IMR-90 (cell line): Measurements from ENCODE around the gene CCT4. TPM values are rescaled to one million over a fixed set of nuclear protein-coding genes. Genes with fewer than 3 reads are reported as not detected.

Source experiments
- ATAC-seq: fragments of 200-7000 bp; cut with Tn5 transposase; 2 replicates; pipeline ENCODE4 v1.9.1; 2020; ENCODE audit warnings: low read depth, mild to moderate bottlenecking, moderate library complexity
- BruUV-seq: library from RNA; stranded (reverse); fragments of 400-500 nt; replicated peaks from 2 replicates; lab custom pipeline; 2021; lab: Mats Ljungman, UMichigan
- CTCF ChIA-PET: fragments of 300-600 bp; formaldehyde crosslinking; extraction: SDS; loops from one replicate; lab custom pipeline; 2021; ENCODE audit warnings: antibody characterized with exemption; lab: Yijun Ruan, JAX
- POLR2A ChIA-PET: fragments of 300-600 bp; sonication (Branson Sonifier 250); formaldehyde crosslinking; loops from one replicate; lab custom pipeline; 2022; ENCODE audit warnings: antibody characterized with exemption; ENCODE audit not compliant: unreplicated experiment; lab: Charles Lee
- DNase-seq: peaks from one replicate; pipeline ENCODE4 v3.0.0; 2013
- H2AFZ ChIP-seq: replicated peaks from 2 replicates; pipeline ENCODE3; 2013; ENCODE audit warnings: low read length, mild to moderate bottlenecking; ENCODE audit not compliant: poor library complexity
- H2AK5ac ChIP-seq: 2 replicates; pipeline ENCODE4 v1.6.1; 2013; ENCODE audit warnings: low read depth, low read length, inconsistent platforms
- H2AK9ac ChIP-seq: replicated peaks from 2 replicates; pipeline ENCODE3; 2013; ENCODE audit warnings: mild to moderate bottlenecking, low read depth, low read length, moderate library complexity; ENCODE audit not compliant: poor library complexity
- H2BK120ac ChIP-seq: 2 replicates; pipeline ENCODE4 v1.6.1; 2013; ENCODE audit warnings: low read depth, low read length, inconsistent platforms
- H2BK15ac ChIP-seq: 3 replicates; pipeline ENCODE4 v1.6.1; 2013; ENCODE audit warnings: low read depth, low read length, inconsistent platforms
- H2BK20ac ChIP-seq: 2 replicates; pipeline ENCODE4 v1.6.1; 2013; ENCODE audit warnings: low read depth, mild to moderate bottlenecking, inconsistent platforms, low read length, moderate library complexity
- H2BK5ac ChIP-seq: 2 replicates; pipeline ENCODE4 v1.6.1; 2013; ENCODE audit warnings: mild to moderate bottlenecking, low read depth, low read length, inconsistent platforms; ENCODE audit not compliant: poor library complexity, severe bottlenecking
- H3K14ac ChIP-seq: replicated peaks from 2 replicates; pipeline ENCODE4 v1.6.1; 2013; ENCODE audit warnings: low read depth, low read length, inconsistent platforms
- H3K18ac ChIP-seq: 2 replicates; pipeline ENCODE4 v1.6.1; 2013; ENCODE audit warnings: low read depth, low read length, control low read depth
- H3K23ac ChIP-seq: 2 replicates; pipeline ENCODE4 v1.6.1; 2013; ENCODE audit warnings: low read depth, low read length, inconsistent platforms
- H3K27ac ChIP-seq: 2 replicates; pipeline ENCODE4 v1.5.1; 2013; ENCODE audit warnings: mild to moderate bottlenecking, control low read depth, low read length; ENCODE audit not compliant: insufficient read depth
- H3K27me3 ChIP-seq: 2 replicates; pipeline ENCODE4 v1.6.1; 2013; ENCODE audit warnings: low read length; ENCODE audit not compliant: control insufficient read depth, insufficient read depth
- H3K36me3 ChIP-seq: 2 replicates; pipeline ENCODE4 v1.6.1; 2013; ENCODE audit warnings: low read length, mixed read lengths; ENCODE audit not compliant: control insufficient read depth, insufficient read depth
- H3K4ac ChIP-seq: 2 replicates; pipeline ENCODE4 v1.6.1; 2013; ENCODE audit warnings: low read depth, low read length, inconsistent platforms
- H3K4me1 ChIP-seq: 2 replicates; pipeline ENCODE4 v1.6.1; 2013; ENCODE audit warnings: low read length, mixed read lengths; ENCODE audit not compliant: control insufficient read depth, insufficient read depth
- H3K4me2 ChIP-seq: 2 replicates; pipeline ENCODE4 v1.6.1; 2013; ENCODE audit warnings: low read depth, mild to moderate bottlenecking, control low read depth, low read length, moderate library complexity
- H3K4me3 ChIP-seq: 2 replicates; pipeline ENCODE4 v1.5.1; 2013; ENCODE audit warnings: low read depth, mild to moderate bottlenecking, control low read depth, low read length, moderate library complexity; ENCODE audit not compliant: insufficient read depth
- H3K56ac ChIP-seq: 2 replicates; pipeline ENCODE4 v1.6.1; 2013; ENCODE audit warnings: low read length, inconsistent platforms; ENCODE audit not compliant: insufficient read depth; ENCODE audit errors: extremely low read depth
- H3K79me1 ChIP-seq, 2 experiments: 2 replicates each; pipeline ENCODE4 v1.6.1; 2013; ENCODE audit warnings: low read length in 2 of 2, inconsistent platforms in 1 of 2, low read depth in 1 of 2
- H3K9ac ChIP-seq: 2 replicates; pipeline ENCODE4 v1.6.1; 2013; ENCODE audit warnings: low read depth, low read length, control low read depth
- H3K9me1 ChIP-seq: 2 replicates; pipeline ENCODE4 v1.6.1; 2013; ENCODE audit warnings: low read length, inconsistent platforms; ENCODE audit not compliant: insufficient read depth
- H3K9me3 ChIP-seq: 2 replicates; pipeline ENCODE4 v1.6.1; 2013; ENCODE audit warnings: low read length; ENCODE audit not compliant: control insufficient read depth, insufficient read depth
- H4K20me1 ChIP-seq: 2 replicates; pipeline ENCODE4 v1.6.1; 2013; ENCODE audit warnings: low read length, inconsistent platforms; ENCODE audit not compliant: insufficient read depth
- H4K5ac ChIP-seq: 2 replicates; pipeline ENCODE4 v1.6.1; 2013; ENCODE audit warnings: mild to moderate bottlenecking, low read depth, low read length, control low read depth
- H4K8ac ChIP-seq, 2 experiments: 2 replicates each; pipeline ENCODE4 v1.6.1; 2013; ENCODE audit warnings: low read depth in 2 of 2, low read length in 2 of 2, control low read depth in 1 of 2, inconsistent platforms in 1 of 2
- H4K91ac ChIP-seq: 2 replicates; pipeline ENCODE4 v1.6.1; 2013; ENCODE audit warnings: low read depth, low read length, inconsistent platforms; ENCODE audit not compliant: insufficient read depth
- CEBPB ChIP-seq: IDR thresholded peaks from 2 replicates; pipeline ENCODE4 v1.6.1; 2012; ENCODE audit warnings: low read depth, low read length, improper control_type of control experiment
- CHD1 ChIP-seq: IDR thresholded peaks from 2 replicates; pipeline ENCODE4 v1.6.1; 2012; ENCODE audit warnings: low read depth, low read length, improper control_type of control experiment
- WGBS, 2 experiments: methylation state at CpG; one replicate each; pipeline versions ENCODE4 v1.1.5 to v1.1.7; 2013; ENCODE audit warnings: missing lambda C conversion rate in 2 of 2; ENCODE audit not compliant: insufficient read length in 1 of 2; ENCODE audit errors: extremely low coverage in 2 of 2; 5-methylcytosine and 5-hydroxymethylcytosine counted together
- dilution Hi-C: fragments of 300-500 bp; cut with HindIII; formaldehyde crosslinking; loops from one replicate; pipeline ENCODE4 v1.14.3; 2018; ENCODE audit warnings: low sequenced_read_pairs; ENCODE audit not compliant: unreplicated experiment
- in situ Hi-C: fragments of 300-500 bp; cut with MboI; formaldehyde crosslinking; loops from 3 replicates; pipeline ENCODE4 v1.14.3; 2019; ENCODE audit warnings: low sequenced_read_pairs, inconsistent platforms, mixed read lengths
- intact Hi-C: fragments of 100-400 bp; cut with micrococcal nuclease; formaldehyde crosslinking; loops from 2 replicates; pipeline ENCODE4 v1.10.0; 2022
- polyA plus RNA-seq, 3 experiments: library from polyadenylated mRNA; depleted of rRNA; stranded (reverse); fragments of >200 nt; gene quantifications; 2 replicates each; pipeline ENCODE4 v1.2.3, GENCODE V29; 2012; ENCODE audit warnings: low replicate concordance in 1 of 3
- total RNA-seq: library from RNA; depleted of rRNA; stranded (reverse); fragments of >200 nt; gene quantifications from 2 replicates; pipeline ENCODE4 v1.2.3, GENCODE V29; 2012

The CCT4 gene
- total and polyA plus RNA-seq, 2 of the 4 experiments (the other 2 are of a cell fraction), result 94.4 to 187 TPM

- Histone ChIP-seq H3K4me3 (no peak overlapping the region), H3K36me3 (no peaks in the 10 kb centered on the region), H3K27ac (no peak overlapping the region), H3K14ac (no peak overlapping the region), H2BK120ac (no peak overlapping the region), H2BK5ac (no peak overlapping the region), H2AK5ac (no peak overlapping the region), H3K27me3 (no peaks in the 10 kb centered on the region), H3K18ac (no peak overlapping the region), H2BK15ac (no peak overlapping the region), H3K9me3 (no peaks in the 10 kb centered on the region), H4K20me1 (no peaks in the 10 kb centered on the region), H4K8ac (no peak overlapping the region), H2BK20ac (no peak overlapping the region), H2AFZ (no peak overlapping the region), H3K9ac (no peak overlapping the region), H3K9me1 (no peaks in the 10 kb centered on the region; the same call in 1 of the 2 replicates), H4K5ac (no peak overlapping the region), H3K79me1 (no peaks in the 10 kb centered on the region), H3K4ac (no peak overlapping the region), H3K4me2 (no peak overlapping the region), H3K56ac (no peak overlapping the region), H3K23ac (no peak overlapping the region), H4K91ac (no peak overlapping the region), H3K4me1 (no peaks in the 10 kb centered on the region), H2AK9ac (no peak overlapping the region)
- intact Hi-C loops, result no loop called here
- TF ChIP-seq CEBPB, result peak; percentile 85
- TF ChIP-seq CHD1, result no peak
- in situ Hi-C loops, result no loop called here
- CTCF ChIA-PET, result interaction anchor here (0.6 kb wide), 1 partner anchor 68 kb away, joined by 4 read pairs; no protein-coding TSS in a partner anchor
- POLR2A ChIA-PET, result no interaction called here
- BruUV-seq, result no TSS peak
- dilution Hi-C loops, result no loop called here
- no CpG with 5 or more reads among the region's 1 CpG for WGBS, 2 experiments
- ATAC-seq, result no peak
- peak; percentile 33 for DNase-seq
Measured at GRCh38 chr2:61834893-61835292, 53.6 kb downstream of the CCT4 start.
